H9 (cell line): Measurements from ENCODE around the gene MED9. TPM values are rescaled to one million over a fixed set of nuclear protein-coding genes. Genes with fewer than 3 reads are reported as not detected.
A peak's percentile ranks its signal among the peaks of the same experiment; 100 is the strongest.

Experiments
- DNase-seq: peaks from one replicate; pipeline ENCODE4 v3.0.0-alpha.2; 2017
- H2AFZ ChIP-seq: one replicate; pipeline ENCODE4 v1.6.1; 2013; ENCODE audit warnings: mild to moderate bottlenecking, low read length, control low read depth, moderate library complexity
- H2AK5ac ChIP-seq: 2 replicates; pipeline ENCODE4 v1.6.1; 2013; ENCODE audit warnings: low read length, control low read depth, mixed read lengths; ENCODE audit not compliant: insufficient read length
- H2BK120ac ChIP-seq: one replicate; pipeline ENCODE4 v1.6.1; 2013; ENCODE audit warnings: low read depth, mild to moderate bottlenecking, low read length, control low read depth, inconsistent platforms; ENCODE audit not compliant: poor library complexity, severe bottlenecking
- H2BK12ac ChIP-seq: 2 replicates; pipeline ENCODE4 v1.6.1; 2013; ENCODE audit warnings: low read length, control low read depth, mixed read lengths, low read depth; ENCODE audit not compliant: insufficient read length
- H2BK15ac ChIP-seq: 2 replicates; pipeline ENCODE4 v1.6.1; 2013; ENCODE audit warnings: low read depth, low read length, control low read depth
- H2BK20ac ChIP-seq: one replicate; pipeline ENCODE4 v1.6.1; 2013; ENCODE audit warnings: low read depth, mild to moderate bottlenecking, low read length, control low read depth, inconsistent platforms; ENCODE audit not compliant: poor library complexity, severe bottlenecking
- H2BK5ac ChIP-seq: 2 replicates; pipeline ENCODE4 v1.6.1; 2013; ENCODE audit warnings: low read length, control low read depth, mixed read lengths; ENCODE audit not compliant: insufficient read length
- H3K14ac ChIP-seq: 2 replicates; pipeline ENCODE4 v1.6.1; 2013; ENCODE audit warnings: low read length, control low read depth; ENCODE audit not compliant: insufficient read depth
- H3K18ac ChIP-seq: 2 replicates; pipeline ENCODE4 v1.6.1; 2013; ENCODE audit warnings: low read depth, mild to moderate bottlenecking, mixed read lengths, low read length, control low read depth; ENCODE audit not compliant: insufficient read length
- H3K23ac ChIP-seq: 2 replicates; pipeline ENCODE4 v1.6.1; 2013; ENCODE audit warnings: low read length, control low read depth, mixed read lengths, low read depth; ENCODE audit not compliant: insufficient read length
- H3K23me2 ChIP-seq: 2 replicates; pipeline ENCODE4 v1.6.1; 2013; ENCODE audit warnings: low read depth, mild to moderate bottlenecking, mixed read lengths, low read length, control low read depth; ENCODE audit not compliant: insufficient read length, poor library complexity, severe bottlenecking
- H3K27ac ChIP-seq: 2 replicates; pipeline ENCODE4 v1.5.1; 2013; ENCODE audit warnings: low read length, control low read depth, mixed read lengths, low read depth; ENCODE audit not compliant: insufficient read length
- H3K27me3 ChIP-seq: 2 replicates; pipeline ENCODE4 v1.6.1; 2013; ENCODE audit warnings: low read length, control low read depth, inconsistent platforms; ENCODE audit not compliant: insufficient read depth
- H3K4ac ChIP-seq: 2 replicates; pipeline ENCODE4 v1.6.1; 2013; ENCODE audit warnings: low read depth, mild to moderate bottlenecking, control low read depth, inconsistent platforms, low read length, moderate library complexity
- H3K4me1 ChIP-seq: 2 replicates; pipeline ENCODE4 v1.6.1; 2013; ENCODE audit warnings: low read length, control low read depth, inconsistent platforms; ENCODE audit not compliant: insufficient read depth
- H3K4me2 ChIP-seq: 2 replicates; pipeline ENCODE4 v1.6.1; 2013; ENCODE audit warnings: low read length, control low read depth, mixed read lengths; ENCODE audit not compliant: insufficient read length, insufficient read depth
- H3K56ac ChIP-seq: 2 replicates; pipeline ENCODE4 v1.6.1; 2013; ENCODE audit warnings: low read depth, mild to moderate bottlenecking, mixed read lengths, low read length, control low read depth; ENCODE audit not compliant: insufficient read length
- H3K79me1 ChIP-seq: 2 replicates; pipeline ENCODE4 v1.6.1; 2013; ENCODE audit warnings: low read depth, mild to moderate bottlenecking, moderate library complexity, low read length, control low read depth, inconsistent platforms; ENCODE audit not compliant: insufficient read depth, poor library complexity, severe bottlenecking
- H3K79me2 ChIP-seq: 2 replicates; pipeline ENCODE4 v1.6.1; 2013; ENCODE audit warnings: low read length, control low read depth, inconsistent platforms; ENCODE audit not compliant: insufficient read depth
- H3K9ac ChIP-seq: 2 replicates; pipeline ENCODE4 v1.6.1; 2013; ENCODE audit warnings: low read length, control low read depth, mixed read lengths; ENCODE audit not compliant: insufficient read length; ENCODE audit errors: extremely low read depth
- H3K9me3 ChIP-seq: one replicate; pipeline ENCODE4 v1.6.1; 2013; ENCODE audit warnings: low read depth, low read length, inconsistent platforms; ENCODE audit not compliant: control insufficient read depth
- H3T11ph ChIP-seq: one replicate; pipeline ENCODE4 v1.6.1; 2013; ENCODE audit warnings: mild to moderate bottlenecking, low read length, control low read depth, inconsistent platforms
- H4K20me1 ChIP-seq: one replicate; pipeline ENCODE4 v1.6.1; 2013; ENCODE audit not compliant: control insufficient read depth, insufficient read length, insufficient read depth
- H4K5ac ChIP-seq: 2 replicates; pipeline ENCODE4 v1.6.1; 2013; ENCODE audit warnings: low read depth, mild to moderate bottlenecking, mixed read lengths, low read length, control low read depth; ENCODE audit not compliant: insufficient read length
- H4K8ac ChIP-seq: replicated peaks from 2 replicates; pipeline ENCODE4 v1.6.1; 2013; ENCODE audit warnings: low read length, control low read depth, mixed read lengths, low read depth; ENCODE audit not compliant: insufficient read length
- H4K91ac ChIP-seq: 2 replicates; pipeline ENCODE4 v1.6.1; 2013; ENCODE audit warnings: low read depth, mild to moderate bottlenecking, moderate library complexity, mixed read lengths, low read length, control low read depth; ENCODE audit not compliant: insufficient read length
- H3K27ac Mint-ChIP-seq, 3 experiments: 2 replicates in 2 of 3; 3 replicates in 1 of 3; pipeline ENCODE4 v1.8.0; 2020 to 2021; ENCODE audit warnings: mixed read lengths in 3 of 3, mild to moderate bottlenecking in 1 of 3, moderate library complexity in 1 of 3
- H3K27me3 Mint-ChIP-seq: 2 replicates; pipeline ENCODE4 v1.8.0; 2021; ENCODE audit warnings: low read depth, mild to moderate bottlenecking, moderate library complexity, mixed read lengths
- H3K36me3 Mint-ChIP-seq, 3 experiments: 2 replicates in 2 of 3; 3 replicates in 1 of 3; pipeline ENCODE4 v1.8.0; 2020 to 2021; ENCODE audit warnings: low read depth in 3 of 3, mixed read lengths in 3 of 3; ENCODE audit not compliant: insufficient read depth in 1 of 3
- H3K4me1 Mint-ChIP-seq, 2 experiments: 2 replicates each; pipeline ENCODE4 v1.8.0; 2020; ENCODE audit warnings: mixed read lengths in 2 of 2
- H3K4me3 Mint-ChIP-seq, 2 experiments: 2 replicates in 1 of 2; 3 replicates in 1 of 2; pipeline ENCODE4 v1.8.0; 2020 to 2021; ENCODE audit warnings: mild to moderate bottlenecking in 2 of 2, mixed read lengths in 2 of 2, moderate library complexity in 1 of 2
- H3K9me3 Mint-ChIP-seq, 2 experiments: 2 replicates in 1 of 2; 3 replicates in 1 of 2; pipeline ENCODE4 v1.8.0; 2020; ENCODE audit warnings: mild to moderate bottlenecking in 2 of 2, mixed read lengths in 2 of 2, moderate library complexity in 1 of 2
- WGBS: extraction: QIAGEN DNeasy Blood & Tissue Kit; methylation state at CpG from one replicate; pipeline ENCODE4 v1.1.7; 2013; ENCODE audit warnings: missing lambda C conversion rate, low lambda C conversion rate, mixed read lengths; ENCODE audit not compliant: insufficient read length; ENCODE audit errors: extremely low coverage; 5-methylcytosine and 5-hydroxymethylcytosine counted together
- total RNA-seq: library from RNA; stranded (reverse); gene quantifications from 2 replicates; pipeline ENCODE4 v1.2.1, GENCODE V29; 2021
- TF ChIP-seq, protein P1 (sequence below): fragments of 200-600 bp; sonication (generic); conservative IDR thresholded peaks from 3 replicates; pipeline ENCODE4 v1.8.0; 2021; ENCODE audit warnings: antibody characterized with exemption, mild to moderate bottlenecking

The MED9 gene
- total RNA-seq, 1 experiment from 2014 or later = 20.0 TPM

DNA sequence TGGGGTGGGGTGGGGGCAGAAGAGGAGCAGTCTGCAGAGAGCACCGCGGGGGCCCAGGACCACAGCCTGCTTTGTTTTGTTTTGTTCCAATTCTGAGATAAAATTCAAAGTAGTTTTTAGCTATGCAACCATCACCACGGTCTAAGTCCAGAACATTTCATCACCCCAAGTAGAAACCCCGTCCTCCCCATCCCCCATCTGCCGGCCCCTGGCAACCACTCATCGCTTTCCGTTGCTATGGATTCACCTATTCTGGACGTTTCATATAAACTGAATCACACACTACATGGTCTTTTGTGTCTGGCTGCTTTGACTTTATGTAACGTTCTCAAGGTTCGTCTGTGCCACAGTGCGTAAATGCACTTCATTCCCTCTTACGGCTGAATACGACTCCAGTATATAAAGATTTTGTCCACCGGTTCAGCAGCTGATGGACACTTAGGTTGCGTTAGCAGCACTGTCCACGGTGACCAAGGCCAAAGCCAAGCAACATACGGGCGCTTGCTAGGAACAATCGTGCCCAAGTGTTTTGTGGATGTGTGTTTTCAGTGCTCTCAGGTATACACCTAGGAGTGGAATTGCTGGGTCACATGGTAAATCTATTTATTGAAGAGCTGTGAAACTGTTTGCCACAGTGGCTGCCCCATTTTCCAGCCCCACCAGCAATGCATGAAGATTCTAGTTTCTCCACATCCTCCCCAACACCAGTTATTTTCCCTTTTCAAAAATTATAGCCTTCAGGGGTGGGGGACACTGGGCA is 47.1 kb downstream of the MED9 start:
- no peak overlapping the region for H3K9ac ChIP-seq
- H3K4ac ChIP-seq = no peak overlapping the region
- H2AK5ac ChIP-seq = no peak overlapping the region
- TF ChIP-seq, protein P1, sequence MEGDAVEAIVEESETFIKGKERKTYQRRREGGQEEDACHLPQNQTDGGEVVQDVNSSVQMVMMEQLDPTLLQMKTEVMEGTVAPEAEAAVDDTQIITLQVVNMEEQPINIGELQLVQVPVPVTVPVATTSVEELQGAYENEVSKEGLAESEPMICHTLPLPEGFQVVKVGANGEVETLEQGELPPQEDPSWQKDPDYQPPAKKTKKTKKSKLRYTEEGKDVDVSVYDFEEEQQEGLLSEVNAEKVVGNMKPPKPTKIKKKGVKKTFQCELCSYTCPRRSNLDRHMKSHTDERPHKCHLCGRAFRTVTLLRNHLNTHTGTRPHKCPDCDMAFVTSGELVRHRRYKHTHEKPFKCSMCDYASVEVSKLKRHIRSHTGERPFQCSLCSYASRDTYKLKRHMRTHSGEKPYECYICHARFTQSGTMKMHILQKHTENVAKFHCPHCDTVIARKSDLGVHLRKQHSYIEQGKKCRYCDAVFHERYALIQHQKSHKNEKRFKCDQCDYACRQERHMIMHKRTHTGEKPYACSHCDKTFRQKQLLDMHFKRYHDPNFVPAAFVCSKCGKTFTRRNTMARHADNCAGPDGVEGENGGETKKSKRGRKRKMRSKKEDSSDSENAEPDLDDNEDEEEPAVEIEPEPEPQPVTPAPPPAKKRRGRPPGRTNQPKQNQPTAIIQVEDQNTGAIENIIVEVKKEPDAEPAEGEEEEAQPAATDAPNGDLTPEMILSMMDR = no peak
- no CpG with 5 or more reads among the region's 19 CpGs for WGBS
- H3K27ac ChIP-seq = no peak overlapping the region
- H3K36me3 Mint-ChIP-seq = peaks cover 0 to 14% (median 4%) of the 10 kb centered on the region in 3 experiments; a peak in 3 of 7 replicates
- H2BK15ac ChIP-seq = no peak overlapping the region
- H3K56ac ChIP-seq = no peak overlapping the region
- H2BK12ac ChIP-seq = no peak overlapping the region
- H4K5ac ChIP-seq = no peak overlapping the region
- no peaks in the 10 kb centered on the region for H3K27me3 Mint-ChIP-seq
- H3K4me2 ChIP-seq = no peak overlapping the region
- 0 out of 7 replicates have a peak overlapping the region, but pooled peaks of 1 of the 3 experiments have one; percentile 63 for H3K27ac Mint-ChIP-seq
- H2BK120ac ChIP-seq = no peak overlapping the region
- peaks cover 0 to 3% of the 10 kb centered on the region in 2 experiments; a peak in 1 of 5 replicates for H3K9me3 Mint-ChIP-seq
- H3K23me2 ChIP-seq = no peaks in the 10 kb centered on the region
- H4K8ac ChIP-seq = no peak overlapping the region
- peaks cover 3% of the 10 kb centered on the region; the same call in 1 of the 2 replicates for H3K4me1 ChIP-seq
- no peak overlapping the region for H3T11ph ChIP-seq
- no peak overlapping the region for H2BK5ac ChIP-seq
- H2BK20ac ChIP-seq = no peak overlapping the region
- H3K14ac ChIP-seq = no peak overlapping the region
- H3K4me3 Mint-ChIP-seq = no peak overlapping the region; a peak in 1 of 5 replicates
- no peaks in the 10 kb centered on the region for H3K79me1 ChIP-seq
- H4K20me1 ChIP-seq = peaks cover 2% of the 10 kb centered on the region
- H3K27me3 ChIP-seq = no peaks in the 10 kb centered on the region
- H4K91ac ChIP-seq = no peak overlapping the region
- peaks cover 28 to 36% of the 10 kb centered on the region in 2 experiments for H3K4me1 Mint-ChIP-seq
- H2AFZ ChIP-seq = no peak overlapping the region
- DNase-seq = no peak
- H3K79me2 ChIP-seq = no peaks in the 10 kb centered on the region
- no peak overlapping the region for H3K18ac ChIP-seq
- H3K9me3 ChIP-seq = no peaks in the 10 kb centered on the region
- H3K23ac ChIP-seq = no peak overlapping the region
